H1 (cell line): Measurements from ENCODE around the gene ITPKA. TPM values are rescaled to one million over a fixed set of nuclear protein-coding genes. Genes with fewer than 3 reads are reported as not detected.
A peak's percentile ranks its signal among the peaks of the same experiment; 100 is the strongest.

Experiments
- CTCF ChIA-PET: fragments of 300-600 bp; sonication (Branson Sonifier 250); formaldehyde crosslinking; loops from one replicate; lab custom pipeline; 2021; ENCODE audit not compliant: partially characterized antibody; lab: Charles Lee
- POLR2A ChIA-PET: fragments of 300-600 bp; sonication (Branson Sonifier 250); formaldehyde crosslinking; loops from one replicate; lab custom pipeline; 2021; ENCODE audit warnings: inconsistent platforms; ENCODE audit not compliant: partially characterized antibody; lab: Charles Lee
- DNase-seq, 2 experiments: peaks; one replicate each; pipeline versions ENCODE4 v3.0.0 to v3.0.0-alpha.2; 2010 to 2022; ENCODE audit warnings: low spot score in 2 of 2, low read depth in 1 of 2, mixed read lengths in 1 of 2
- FAIRE-seq: peaks from 2 replicates; lab custom pipeline; 2011; peaks lifted over from hg19 to GRCh38; lab: Jason Lieb, UNC
- H2AFZ ChIP-seq: 2 replicates; pipeline ENCODE4 v1.8.1; 2012; ENCODE audit warnings: low read length, inconsistent platforms
- H2AK5ac ChIP-seq: 2 replicates; pipeline ENCODE4 v1.6.1; 2013; ENCODE audit warnings: low read depth, low read length
- H2BK120ac ChIP-seq: replicated peaks from 2 replicates; pipeline ENCODE3; 2013; ENCODE audit warnings: low read depth, low read length, inconsistent platforms
- H2BK12ac ChIP-seq: 2 replicates; pipeline ENCODE4 v1.6.1; 2013; ENCODE audit warnings: low read depth, low read length
- H2BK15ac ChIP-seq: 2 replicates; pipeline ENCODE4 v1.6.1; 2013; ENCODE audit warnings: low read length
- H2BK20ac ChIP-seq: 2 replicates; pipeline ENCODE4 v1.6.1; 2013; ENCODE audit warnings: low read length
- H2BK5ac ChIP-seq: 2 replicates; pipeline ENCODE4 v1.6.1; 2013; ENCODE audit warnings: low read depth, low read length
- H3K14ac ChIP-seq: 2 replicates; pipeline ENCODE4 v1.6.1; 2013; ENCODE audit warnings: inconsistent platforms; ENCODE audit not compliant: insufficient read length
- H3K18ac ChIP-seq: 2 replicates; pipeline ENCODE4 v1.6.1; 2013; ENCODE audit warnings: low read length; ENCODE audit errors: extremely low read depth
- H3K23ac ChIP-seq: 2 replicates; pipeline ENCODE4 v1.6.1; 2013; ENCODE audit warnings: inconsistent platforms; ENCODE audit not compliant: insufficient read length
- H3K23me2 ChIP-seq: 2 replicates; pipeline ENCODE4 v1.6.1; 2013; ENCODE audit warnings: low read depth, low read length
- H3K27ac ChIP-seq: 2 replicates; pipeline ENCODE4 v1.6.1; 2011; ENCODE audit warnings: low read depth, low read length, inconsistent platforms
- H3K27me3 ChIP-seq, 4 experiments: replicated peaks in 1 of 4; 1 replicate in 1 of 4; 2 replicates in 3 of 4; pipeline versions ENCODE4 v1.6.1 to v1.8.1; 2011 to 2013; ENCODE audit warnings: low read length in 3 of 4, mild to moderate bottlenecking in 3 of 4, inconsistent platforms in 2 of 4, mixed read lengths in 2 of 4, moderate library complexity in 1 of 4; ENCODE audit not compliant: control insufficient read depth in 3 of 4, insufficient read depth in 3 of 4; ENCODE audit errors: extremely low read depth in 1 of 4
- H3K36me3 ChIP-seq, 4 experiments: 2 replicates each; pipeline versions ENCODE4 v1.6.1 to v1.8.1; 2011 to 2013; ENCODE audit warnings: mild to moderate bottlenecking in 4 of 4, low read length in 3 of 4, moderate library complexity in 2 of 4, control low read depth in 1 of 4, inconsistent platforms in 1 of 4; ENCODE audit not compliant: insufficient read depth in 4 of 4, control insufficient read depth in 2 of 4
- H3K4ac ChIP-seq: replicated peaks from 2 replicates; pipeline ENCODE3; 2013; ENCODE audit warnings: low read length, low read depth, mixed read lengths, inconsistent platforms; ENCODE audit not compliant: insufficient read length
- H3K4me1 ChIP-seq, 4 experiments: replicated peaks in 1 of 4; 1 replicate in 1 of 4; 2 replicates in 3 of 4; pipeline versions ENCODE4 v1.6.1 to v1.8.1; 2011 to 2013; ENCODE audit warnings: low read length in 3 of 4, inconsistent platforms in 2 of 4, mixed read lengths in 1 of 4; ENCODE audit not compliant: insufficient read depth in 4 of 4, control insufficient read depth in 3 of 4
- H3K4me2 ChIP-seq, 2 experiments: 2 replicates each; pipeline versions ENCODE4 v1.6.1 to v1.8.1; 2011 to 2013; ENCODE audit warnings: low read depth in 2 of 2, low read length in 2 of 2, control low read depth in 1 of 2, inconsistent platforms in 1 of 2, mild to moderate bottlenecking in 1 of 2; ENCODE audit not compliant: insufficient read depth in 1 of 2
- H3K4me3 ChIP-seq, 4 experiments: fragments of 200-600, 300-600 bp in 1 of 4; sonication (generic), shearing (Covaris generic), sonication (Bioruptor Twin) in 1 of 4; 2 replicates each; pipeline versions ENCODE4 v1.5.1 to v1.8.1; 2011 to 2016; ENCODE audit warnings: low read length in 4 of 4, low read depth in 3 of 4, control low read depth in 2 of 4, inconsistent platforms in 2 of 4, mild to moderate bottlenecking in 2 of 4, mixed read lengths in 1 of 4, moderate library complexity in 1 of 4; ENCODE audit not compliant: insufficient read depth in 2 of 4; ENCODE audit errors: extremely low read depth in 1 of 4
- H3K56ac ChIP-seq: replicated peaks from 2 replicates; pipeline ENCODE3; 2013; ENCODE audit warnings: low read depth, mild to moderate bottlenecking, mixed read lengths, low read length, inconsistent platforms; ENCODE audit not compliant: insufficient read length
- H3K79me1 ChIP-seq: 2 replicates; pipeline ENCODE4 v1.6.1; 2013; ENCODE audit warnings: low read depth, low read length, control low read depth
- H3K79me2 ChIP-seq, 2 experiments: 2 replicates each; pipeline versions ENCODE4 v1.6.1 to v1.8.1; 2012 to 2013; ENCODE audit warnings: low read length in 2 of 2, mild to moderate bottlenecking in 2 of 2, inconsistent platforms in 1 of 2; ENCODE audit not compliant: insufficient read depth in 2 of 2, control insufficient read depth in 1 of 2
- H3K9ac ChIP-seq, 4 experiments: replicated peaks in 1 of 4; 1 replicate in 1 of 4; 2 replicates in 3 of 4; pipeline versions ENCODE4 v1.6.1 to v1.8.1; 2011 to 2013; ENCODE audit warnings: low read depth in 3 of 4, low read length in 3 of 4, control low read depth in 2 of 4, mild to moderate bottlenecking in 2 of 4, moderate library complexity in 2 of 4, inconsistent platforms in 1 of 4; ENCODE audit errors: extremely low read depth in 1 of 4
- H3K9me3 ChIP-seq, 2 experiments: 2 replicates each; pipeline versions ENCODE4 v1.6.1 to v1.8.1; 2012 to 2013; ENCODE audit warnings: mild to moderate bottlenecking in 2 of 2, moderate library complexity in 2 of 2, control low read depth in 1 of 2, inconsistent platforms in 1 of 2, low read depth in 1 of 2, low read length in 1 of 2, mixed read lengths in 1 of 2; ENCODE audit not compliant: insufficient read depth in 2 of 2
- H4K20me1 ChIP-seq, 2 experiments: replicated peaks in 1 of 2; 2 replicates each; pipeline versions ENCODE3 to v1.8.1; 2011 to 2013; ENCODE audit warnings: inconsistent platforms in 2 of 2, low read length in 2 of 2, mild to moderate bottlenecking in 1 of 2; ENCODE audit not compliant: insufficient read depth in 2 of 2, control insufficient read depth in 1 of 2
- H4K5ac ChIP-seq: 2 replicates; pipeline ENCODE4 v1.6.1; 2013; ENCODE audit warnings: low read length, low read depth, mixed read lengths, inconsistent platforms; ENCODE audit not compliant: insufficient read length
- H4K8ac ChIP-seq: 2 replicates; pipeline ENCODE4 v1.8.0; 2013; ENCODE audit warnings: mild to moderate bottlenecking, moderate library complexity, low read length, inconsistent platforms; ENCODE audit not compliant: insufficient read depth; ENCODE audit errors: extremely low read depth
- H4K91ac ChIP-seq: replicated peaks from 2 replicates; pipeline ENCODE3; 2013; ENCODE audit warnings: low read length, mixed read lengths, inconsistent platforms; ENCODE audit not compliant: insufficient read length
- BRCA1 ChIP-seq: IDR thresholded peaks from 2 replicates; pipeline ENCODE4 v1.6.1; 2012; ENCODE audit warnings: low read depth, low read length, improper control_type of control experiment
- CEBPB ChIP-seq: IDR thresholded peaks from 2 replicates; pipeline ENCODE4 v1.6.1; 2012; ENCODE audit warnings: low read depth, low read length
- CHD1 ChIP-seq: IDR thresholded peaks from 2 replicates; pipeline ENCODE4 v1.6.1; 2012; ENCODE audit warnings: low read depth, low read length, improper control_type of control experiment
- HDAC6 ChIP-seq: IDR thresholded peaks from one replicate; pipeline ENCODE4 v1.7.1; 2012; ENCODE audit warnings: low read depth, mild to moderate bottlenecking, inconsistent platforms, low read length, moderate library complexity
- KDM1A ChIP-seq: fragments of 200-600, 300-600 bp; sonication (generic); IDR thresholded peaks from 2 replicates; pipeline ENCODE4 v1.7.1; 2016; ENCODE audit warnings: mild to moderate bottlenecking, low read length, borderline replicate concordance
- RAD21 ChIP-seq, 2 experiments: IDR thresholded peaks in 1 of 2; conservative IDR thresholded peaks in 1 of 2; 2 replicates each; pipeline ENCODE4 v1.6.1; 2011; ENCODE audit warnings: low read depth in 2 of 2, low read length in 2 of 2, improper control_type of control experiment in 1 of 2, inconsistent platforms in 1 of 2, mild to moderate bottlenecking in 1 of 2, moderate library complexity in 1 of 2
- SIN3A ChIP-seq, 2 experiments: IDR thresholded peaks in 1 of 2; conservative IDR thresholded peaks in 1 of 2; 2 replicates each; pipeline ENCODE4 v1.6.1; 2011 to 2012; ENCODE audit warnings: low read length in 2 of 2, improper control_type of control experiment in 1 of 2, low read depth in 1 of 2, mild to moderate bottlenecking in 1 of 2
- SP4 ChIP-seq: IDR thresholded peaks from 2 replicates; pipeline ENCODE4 v1.6.1; 2012; ENCODE audit warnings: low read length, inconsistent platforms
- SRF ChIP-seq: IDR thresholded peaks from 2 replicates; pipeline ENCODE4 v1.6.1; 2011; ENCODE audit warnings: mild to moderate bottlenecking, low read depth, low read length, moderate library complexity
- SUZ12 ChIP-seq: fragments of 200-600 bp; sonication (generic); IDR thresholded peaks from 2 replicates; pipeline ENCODE4 v1.6.1; 2012; ENCODE audit warnings: mild to moderate bottlenecking, inconsistent platforms, low read length, moderate library complexity, mixed read lengths
- TAF1 ChIP-seq: IDR thresholded peaks from 2 replicates; pipeline ENCODE4 v1.6.1; 2011; ENCODE audit warnings: mild to moderate bottlenecking, low read depth, low read length
- TEAD4 ChIP-seq: IDR thresholded peaks from 2 replicates; pipeline ENCODE4 v1.6.1; 2012; ENCODE audit warnings: low read depth, low read length, inconsistent platforms, mixed read lengths
- YY1 ChIP-seq: IDR thresholded peaks from 2 replicates; pipeline ENCODE4 v1.6.1; 2011; ENCODE audit warnings: low read depth, mild to moderate bottlenecking, low read length
- WGBS, 2 experiments: shearing (Covaris generic) in 1 of 2; methylation state at CpG; one replicate each; pipeline versions ENCODE4 v1.1.6 to v1.1.7; 2013 to 2015; ENCODE audit warnings: low lambda C conversion rate in 2 of 2, mixed read lengths in 2 of 2, inconsistent platforms in 1 of 2, low coverage in 1 of 2, missing lambda C conversion rate in 1 of 2; ENCODE audit not compliant: insufficient replicate concordance in 2 of 2, insufficient coverage in 1 of 2, insufficient read length in 1 of 2; ENCODE audit errors: extremely low coverage in 1 of 2, missing lambda C conversion rate in 1 of 2; 5-methylcytosine and 5-hydroxymethylcytosine counted together
- polyA plus RNA-seq, 7 experiments: library from polyadenylated mRNA; depleted of rRNA in 3 of 7; stranded (reverse) in 5 of 7; unstranded in 2 of 7; fragments of >200 nt in 5 of 7; fragments of 200-250 nt in 2 of 7; gene quantifications; 1 replicate in 5 of 7; 2 replicates in 1 of 7; 4 replicates in 1 of 7; pipeline versions ENCODE4 v1.2.1 to v1.2.3, GENCODE V29; 2011 to 2013; ENCODE audit warnings: missing spikeins in 2 of 7, mixed read lengths in 2 of 7
- total RNA-seq: library from RNA; stranded (reverse); fragmentation: NEBNext Ultra II Directional; extraction: Animal tissue kit (Norgen Biotek cat#: 25700); gene quantifications from 2 replicates; pipeline ENCODE4 v1.2.1, GENCODE V29; 2021
- TF ChIP-seq, protein P1 (sequence below): IDR thresholded peaks from 2 replicates; pipeline ENCODE4 v1.6.1; 2012; ENCODE audit warnings: inconsistent platforms

The ITPKA gene
- total and polyA plus RNA-seq, 2 of the 8 experiments (the other 6 are each of a cell fraction or from before 2014, with no cell fraction given), result 0.39 to 0.99 TPM

- H3K23me2 ChIP-seq, result peaks cover 10% of the 10 kb centered on the region; the same call in 1 of the 2 replicates
- FAIRE-seq (no peak), DNase-seq (no peak)
- peak overlapping the region in 1 of 2 experiments; percentile 78; a peak in 1 of 4 replicates for H3K4me2 ChIP-seq
- H2BK5ac ChIP-seq, result no peak overlapping the region
- no peak overlapping the region for H3K18ac ChIP-seq
- H2AFZ ChIP-seq, result no peak overlapping the region
- no peak overlapping the region for H3K9ac ChIP-seq
- H3K4me3 ChIP-seq, result no peak overlapping the region
- H3K4ac ChIP-seq, result no peak overlapping the region
- H2BK12ac ChIP-seq, result no peak overlapping the region
- H3K56ac ChIP-seq, result no peak overlapping the region
- H3K79me2 ChIP-seq, result no peaks in the 10 kb centered on the region
- H3K36me3 ChIP-seq, result no peaks in the 10 kb centered on the region
- no peak overlapping the region for H2BK120ac ChIP-seq
- peaks cover 54 to 90% (median 84%) of the 10 kb centered on the region in 4 experiments for H3K27me3 ChIP-seq
- H4K91ac ChIP-seq, result no peak overlapping the region
- peaks cover 1 to 11% of the 10 kb centered on the region in 2 experiments for H4K20me1 ChIP-seq
- no peak overlapping the region for H2BK20ac ChIP-seq
- no peak for TF ChIP-seq SP4
- no peak for TF ChIP-seq CEBPB
- no peak for TF ChIP-seq BRCA1
- TF ChIP-seq YY1, result no peak
- no peak for TF ChIP-seq KDM1A
- no peak for TF ChIP-seq SUZ12
- TF ChIP-seq CHD1, result no peak
- TF ChIP-seq TEAD4, result no peak
- TF ChIP-seq TAF1, result no peak
- TF ChIP-seq HDAC6, result no peak
- TF ChIP-seq RAD21 (IDR thresholded peaks at IDR 0.05 in 1 of 2, conservative IDR thresholded peaks at IDR 0.05 in 1 of 2; ENCODE audit: low read depth in 2 of 2, low read length in 2 of 2), result no peak
- TF ChIP-seq SRF, result no peak
- TF ChIP-seq, protein P1, sequence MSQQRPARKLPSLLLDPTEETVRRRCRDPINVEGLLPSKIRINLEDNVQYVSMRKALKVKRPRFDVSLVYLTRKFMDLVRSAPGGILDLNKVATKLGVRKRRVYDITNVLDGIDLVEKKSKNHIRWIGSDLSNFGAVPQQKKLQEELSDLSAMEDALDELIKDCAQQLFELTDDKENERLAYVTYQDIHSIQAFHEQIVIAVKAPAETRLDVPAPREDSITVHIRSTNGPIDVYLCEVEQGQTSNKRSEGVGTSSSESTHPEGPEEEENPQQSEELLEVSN, result no peak
- no peak for TF ChIP-seq SIN3A (conservative IDR thresholded peaks at IDR 0.05 in 1 of 2, IDR thresholded peaks at IDR 0.05 in 1 of 2; ENCODE audit: low read depth in 1 of 2, low read length in 2 of 2)
- ChIA-PET POLR2A (no interaction called here), CTCF (interaction anchor here (0.7 to 6.1 kb wide), 4 partner anchors 9 to 180 kb away, joined by 3 to 46 read pairs (median 5); no protein-coding TSS in a partner anchor)
- H4K5ac ChIP-seq, result no peak overlapping the region
- H3K9me3 ChIP-seq, result no peaks in the 10 kb centered on the region; a peak in 1 of 4 replicates
- H3K4me1 ChIP-seq, result peaks cover 0 to 19% (median 12%) of the 10 kb centered on the region in 4 experiments; a peak in 6 of 7 replicates
- no peak overlapping the region for H3K27ac ChIP-seq
- 71% methylated on average over 5 of the region's 5 CpGs; no CpG with 5 or more reads in 1 of the 2 experiments for WGBS, 2 experiments
- no peak overlapping the region for H3K14ac ChIP-seq
- no peak overlapping the region for H4K8ac ChIP-seq
- H2BK15ac ChIP-seq, result no peak overlapping the region
- H3K79me1 ChIP-seq, result no peaks in the 10 kb centered on the region
- no peak overlapping the region for H3K23ac ChIP-seq
- no peak overlapping the region for H2AK5ac ChIP-seq
These were observed 10.0 kb downstream of the ITPKA start for GRCh38 chr15:41503669-41504010.
